Stomach (tissue), 4 donors: ENCODE results near the gene VIT.

ENCODE experiments used
- EP300 ChIP-seq: sonication (generic); formaldehyde crosslinking; IDR thresholded peaks from one replicate; pipeline ENCODE4 v1.6.1; 2017; ENCODE audit warnings: antibody characterized with exemption
- POLR2A ChIP-seq, 4 donors: fragments of 450-650 bp; IDR thresholded peaks; one replicate each; pipeline ENCODE4 v1.6.1; 2016; ENCODE audit warnings: antibody characterized with exemption in 4 of 4, control low read depth in 2 of 4, mild to moderate bottlenecking in 1 of 4, moderate library complexity in 1 of 4
- TF ChIP-seq, protein P1 (sequence below), 7 experiments: fragments of 450-650 bp in 4 of 7; fragments of 200-600 bp in 3 of 7; sonication (generic) in 3 of 7; IDR thresholded peaks; one replicate each; pipeline ENCODE4 v1.5.1; 2016 to 2019; ENCODE audit warnings: antibody characterized with exemption in 7 of 7, control low read depth in 2 of 7, mild to moderate bottlenecking in 1 of 7

DNA sequence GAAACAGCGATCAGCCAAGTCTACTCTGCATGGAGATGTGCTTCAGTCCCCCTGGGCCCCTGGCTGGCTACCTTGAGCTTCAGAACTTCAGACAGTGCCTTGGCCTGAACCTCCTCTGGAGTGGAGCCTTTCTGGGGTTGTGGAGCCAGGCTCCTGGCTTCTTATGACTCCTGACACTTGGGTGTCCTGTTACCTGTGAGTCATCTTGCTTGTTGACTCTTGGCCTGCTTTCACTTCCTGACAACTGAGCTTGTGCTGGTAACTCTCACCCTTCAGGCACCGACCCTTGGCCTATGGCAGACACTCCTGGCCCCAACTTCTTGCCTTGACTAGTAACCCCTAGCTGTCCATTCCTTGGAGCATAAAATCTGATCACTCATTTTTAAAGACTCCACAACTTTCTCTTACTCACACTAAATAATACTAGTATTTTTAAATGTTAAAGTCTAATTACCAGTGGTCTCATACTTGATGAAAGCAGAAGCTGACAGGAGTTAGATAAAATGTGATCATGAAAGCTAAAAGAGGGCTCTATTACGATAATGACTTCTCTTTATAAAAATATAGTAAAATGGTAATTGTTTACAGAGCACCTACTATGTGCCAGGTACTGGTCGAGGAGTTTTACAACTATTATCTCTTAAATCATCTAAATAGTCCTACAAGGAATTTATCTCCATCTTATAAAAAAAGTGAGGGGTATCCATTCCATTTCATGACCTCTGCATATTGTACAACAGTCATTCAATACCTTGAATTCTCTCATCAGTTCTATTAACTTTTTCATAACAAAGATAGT, 46.3 kb upstream of the VIT start:
- TF ChIP-seq, protein P1, sequence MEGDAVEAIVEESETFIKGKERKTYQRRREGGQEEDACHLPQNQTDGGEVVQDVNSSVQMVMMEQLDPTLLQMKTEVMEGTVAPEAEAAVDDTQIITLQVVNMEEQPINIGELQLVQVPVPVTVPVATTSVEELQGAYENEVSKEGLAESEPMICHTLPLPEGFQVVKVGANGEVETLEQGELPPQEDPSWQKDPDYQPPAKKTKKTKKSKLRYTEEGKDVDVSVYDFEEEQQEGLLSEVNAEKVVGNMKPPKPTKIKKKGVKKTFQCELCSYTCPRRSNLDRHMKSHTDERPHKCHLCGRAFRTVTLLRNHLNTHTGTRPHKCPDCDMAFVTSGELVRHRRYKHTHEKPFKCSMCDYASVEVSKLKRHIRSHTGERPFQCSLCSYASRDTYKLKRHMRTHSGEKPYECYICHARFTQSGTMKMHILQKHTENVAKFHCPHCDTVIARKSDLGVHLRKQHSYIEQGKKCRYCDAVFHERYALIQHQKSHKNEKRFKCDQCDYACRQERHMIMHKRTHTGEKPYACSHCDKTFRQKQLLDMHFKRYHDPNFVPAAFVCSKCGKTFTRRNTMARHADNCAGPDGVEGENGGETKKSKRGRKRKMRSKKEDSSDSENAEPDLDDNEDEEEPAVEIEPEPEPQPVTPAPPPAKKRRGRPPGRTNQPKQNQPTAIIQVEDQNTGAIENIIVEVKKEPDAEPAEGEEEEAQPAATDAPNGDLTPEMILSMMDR (IDR thresholded peaks at IDR 0.05), result no peak
- TF ChIP-seq EP300 (no peak), POLR2A (IDR thresholded peaks at IDR 0.05) (no peak)
